GM12878 (cell line): ENCODE data around the gene P2RY11. TPM values are rescaled to one million over a fixed set of nuclear protein-coding genes. Genes with fewer than 3 reads are reported as not detected.
A peak's percentile ranks its signal among the peaks of the same experiment; 100 is the strongest.

Experiments
- ASH2L ChIP-seq: fragments of 300-600, 200-600 bp; sonication (generic); IDR thresholded peaks from 2 replicates; pipeline ENCODE4 v1.6.1; 2017; ENCODE audit warnings: low read depth, mild to moderate bottlenecking, borderline replicate concordance
- CEBPZ ChIP-seq: fragments of 150-350 bp; IDR thresholded peaks from 2 replicates; pipeline ENCODE4 v1.6.1; 2016; ENCODE audit warnings: low read depth, low read length
- ETV6 ChIP-seq, 2 experiments: fragments of 450-650 bp in 1 of 2; IDR thresholded peaks in 1 of 2; conservative IDR thresholded peaks in 1 of 2; 2 replicates each; pipeline ENCODE4 v1.6.1; 2014; ENCODE audit warnings: antibody characterized with exemption in 1 of 2, borderline replicate concordance in 1 of 2, low read depth in 1 of 2, mild to moderate bottlenecking in 1 of 2, moderate library complexity in 1 of 2
- GATAD2B ChIP-seq: fragments of 450-650 bp; conservative IDR thresholded peaks from 2 replicates; pipeline ENCODE4 v1.6.1; 2017; ENCODE audit warnings: low read depth, mild to moderate bottlenecking, moderate library complexity
- HCFC1 ChIP-seq: fragments of 150-350 bp; IDR thresholded peaks from 2 replicates; pipeline ENCODE4 v1.6.1; 2014; ENCODE audit warnings: low read length
- IRF3 ChIP-seq: fragments of 450-650 bp; IDR thresholded peaks from 2 replicates; pipeline ENCODE4 v1.6.1; 2014; ENCODE audit warnings: mild to moderate bottlenecking
- JUNB ChIP-seq: IDR thresholded peaks from 2 replicates; pipeline ENCODE4 v1.6.1; 2016; ENCODE audit warnings: antibody characterized with exemption, mild to moderate bottlenecking
- LARP7 ChIP-seq: fragments of 450-650 bp; IDR thresholded peaks from 2 replicates; pipeline ENCODE4 v1.6.1; 2017; ENCODE audit warnings: mild to moderate bottlenecking
- NFXL1 ChIP-seq: fragments of 450-650 bp; IDR thresholded peaks from 2 replicates; pipeline ENCODE4 v1.6.1; 2017; ENCODE audit warnings: antibody characterized with exemption, mild to moderate bottlenecking, borderline replicate concordance
- SRF ChIP-seq, 2 experiments: IDR thresholded peaks; 2 replicates each; pipeline ENCODE4 v1.6.1; 2011; ENCODE audit warnings: low read depth in 2 of 2, low read length in 2 of 2, mild to moderate bottlenecking in 1 of 2, moderate library complexity in 1 of 2
- TCF7 ChIP-seq: IDR thresholded peaks from 2 replicates; pipeline ENCODE4 v1.6.1; 2014; ENCODE audit warnings: antibody characterized with exemption, borderline replicate concordance
- YY1 ChIP-seq: IDR thresholded peaks from 2 replicates; pipeline ENCODE4 v1.6.1; 2011; ENCODE audit warnings: low read depth, mild to moderate bottlenecking, low read length
- ZBTB11 ChIP-seq: fragments of 450-650 bp; formaldehyde crosslinking; IDR thresholded peaks from 2 replicates; pipeline ENCODE4 v1.5.0; 2022; ENCODE audit warnings: mild to moderate bottlenecking, missing genetic modification characterization
- ZBTB33 ChIP-seq: fragments of 450-650 bp; IDR thresholded peaks from 2 replicates; pipeline ENCODE4 v1.6.1; 2017; ENCODE audit warnings: mild to moderate bottlenecking
- ZNF217 ChIP-seq: fragments of 450-650 bp; IDR thresholded peaks from 2 replicates; pipeline ENCODE4 v1.6.1; 2017; ENCODE audit warnings: antibody characterized with exemption, mild to moderate bottlenecking
- ZNF687 ChIP-seq: fragments of 450-650 bp; IDR thresholded peaks from 2 replicates; pipeline ENCODE4 v1.6.1; 2017; ENCODE audit warnings: mild to moderate bottlenecking, moderate library complexity
- polyA plus RNA-seq, 11 experiments: library from polyadenylated mRNA; depleted of rRNA in 4 of 11; unstranded in 6 of 11; stranded (reverse) in 5 of 11; fragments of >200 nt; fragmentation: Nextera tagmentation in 4 of 11; fragmentation: Illumina TruSeq in 1 of 11; extraction: Ambion mirVana in 4 of 11; extraction: Trizol in 1 of 11; gene quantifications; 1 replicate in 1 of 11; 2 replicates in 10 of 11; pipeline versions ENCODE4 v1.2.1 to v1.2.3, GENCODE V29; 2011 to 2016; ENCODE audit warnings: inconsistent platforms in 2 of 11, missing spikeins in 2 of 11, low read depth in 1 of 11
- total RNA-seq, 4 experiments: library from RNA; depleted of rRNA in 3 of 4; stranded (reverse); fragments of >200 nt in 3 of 4; fragmentation: Illumina TruSeq in 1 of 4; extraction: Trizol in 1 of 4; gene quantifications; 2 replicates each; pipeline versions ENCODE4 v1.2.1 to v1.2.3, GENCODE V29; 2013 to 2021

Gene P2RY11
- total and polyA plus RNA-seq, 10 of the 15 experiments (the other 5 are each of a cell fraction or from before 2014, with no cell fraction given) = 0.14 to 46.5 (median 7.6) TPM

GRCh38 chr19:10095948-10096614, 15.4 kb upstream of the P2RY11 start (continued):
- peak; percentile 99 for TF ChIP-seq ZNF687
- TF ChIP-seq TCF7 = no peak
- TF ChIP-seq SRF (IDR thresholded peaks at IDR 0.05; ENCODE audit: low read depth in 2 of 2, low read length in 2 of 2) = no peak
- no peak for TF ChIP-seq IRF3
- TF ChIP-seq ZBTB11 (CRISPR knock-in tag) = no peak
- no peak for TF ChIP-seq NFXL1
- no peak for TF ChIP-seq HCFC1
- TF ChIP-seq CEBPZ = no peak
- TF ChIP-seq YY1 = peak; percentile 13; the same call in 1 of the 2 replicates
- peak; percentile 89 for TF ChIP-seq LARP7
- TF ChIP-seq ASH2L = no peak
- TF ChIP-seq ETV6 (conservative IDR thresholded peaks at IDR 0.05 in 1 of 2, IDR thresholded peaks at IDR 0.05 in 1 of 2; ENCODE audit: borderline replicate concordance in 1 of 2, low read depth in 1 of 2) = no peak
- no peak for TF ChIP-seq ZBTB33
- no peak for TF ChIP-seq ZNF217
- peak; percentile 68 for TF ChIP-seq GATAD2B
- no peak for TF ChIP-seq JUNB
